HG02852 (cell line): ENCODE measurements around the gene CLTA.
"Not testable (repeated sequence)": the region's sequence is repeated elsewhere in the genome, so short reads cannot be mapped to it uniquely, and the experiment has no call there.

Source experiments
- ATAC-seq: cut with Tn5 transposase; IDR thresholded peaks from one replicate; pipeline ENCODE4 v1.9.1; 2021; ENCODE audit warnings: mild to moderate bottlenecking, moderate library complexity; ENCODE audit not compliant: unreplicated experiment

Gene CLTA

DNA sequence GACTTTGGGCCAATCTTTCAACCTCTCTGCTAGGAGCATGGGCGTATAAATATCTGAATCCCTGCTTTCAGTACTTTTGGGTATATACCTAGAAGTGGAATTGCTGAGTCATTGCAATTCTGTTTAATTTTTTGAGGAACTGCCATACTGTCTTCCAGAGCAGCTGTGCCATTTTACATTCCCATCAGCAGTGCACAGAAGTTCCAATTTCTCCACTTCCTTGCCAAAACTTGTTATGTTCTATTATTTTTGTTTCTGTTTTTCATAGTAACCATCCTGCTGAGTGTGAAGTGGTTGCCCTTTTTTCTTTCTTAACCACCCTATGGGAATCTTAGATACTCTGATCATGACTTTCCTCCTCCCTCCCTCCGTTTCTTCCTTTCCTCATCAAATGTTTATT lies 32.6 kb upstream of the CLTA start:
- no peak for ATAC-seq

DNA sequence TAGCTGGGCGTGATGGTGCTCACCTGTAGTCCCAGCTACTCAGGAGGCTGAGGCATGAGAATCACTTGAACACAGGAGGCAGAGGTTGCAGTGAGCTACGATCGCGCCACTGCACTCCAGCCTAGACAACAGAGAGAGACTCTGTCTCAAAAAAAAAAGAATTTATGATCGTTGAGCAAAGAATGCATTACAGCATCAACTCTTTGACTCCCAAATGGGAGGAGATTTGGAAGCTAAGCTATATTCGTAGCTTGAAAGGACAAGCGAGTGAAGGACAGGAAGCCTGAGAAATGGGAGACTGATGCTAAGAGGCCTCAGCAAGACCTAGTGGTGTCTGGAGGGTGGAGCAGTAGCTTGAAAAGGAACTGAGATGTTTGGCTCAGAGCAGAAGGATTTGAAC lies 31.8 kb upstream of the CLTA start:
- no peak for ATAC-seq

DNA sequence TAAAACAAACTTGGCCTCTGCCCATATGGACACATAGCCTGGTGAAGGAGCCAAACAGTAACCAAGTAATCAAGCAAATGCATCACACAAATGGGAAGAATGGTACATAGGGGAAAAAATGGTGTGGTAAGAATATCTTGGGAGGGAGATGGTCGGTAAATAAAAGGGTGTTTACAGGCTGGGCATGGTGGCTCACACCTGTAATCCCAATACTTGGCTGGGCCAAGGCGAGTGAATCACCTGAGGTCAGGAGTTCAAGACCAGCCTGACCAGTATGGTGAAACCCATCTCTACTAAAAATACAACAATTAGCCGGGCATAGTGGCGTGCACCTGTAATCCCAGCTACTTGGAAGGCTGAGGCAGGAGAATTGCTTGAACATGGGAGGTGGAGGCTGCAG lies 31.2 kb upstream of the CLTA start:
- ATAC-seq, result not testable (repeated sequence)

DNA sequence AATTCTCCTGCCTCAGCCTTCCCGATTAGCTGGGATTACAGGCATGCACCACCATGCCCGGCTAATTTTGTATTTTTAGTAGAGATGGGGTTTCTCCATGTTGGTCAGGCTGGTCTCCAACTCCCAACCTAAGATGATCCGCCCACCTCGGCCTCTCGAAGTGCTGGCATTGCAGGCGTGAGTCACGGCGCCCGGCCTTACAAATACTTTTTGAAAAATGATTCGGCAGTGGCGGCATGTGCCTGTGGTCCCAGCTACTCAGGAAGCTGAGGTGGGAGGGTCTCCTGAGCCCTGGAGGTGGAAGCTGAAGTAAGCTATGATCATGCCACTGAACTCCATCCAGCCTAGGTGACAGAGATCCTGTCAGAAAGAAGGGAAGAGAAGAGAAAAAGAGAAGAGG lies 30.6 kb upstream of the CLTA start:
- ATAC-seq, result not testable (repeated sequence)

DNA sequence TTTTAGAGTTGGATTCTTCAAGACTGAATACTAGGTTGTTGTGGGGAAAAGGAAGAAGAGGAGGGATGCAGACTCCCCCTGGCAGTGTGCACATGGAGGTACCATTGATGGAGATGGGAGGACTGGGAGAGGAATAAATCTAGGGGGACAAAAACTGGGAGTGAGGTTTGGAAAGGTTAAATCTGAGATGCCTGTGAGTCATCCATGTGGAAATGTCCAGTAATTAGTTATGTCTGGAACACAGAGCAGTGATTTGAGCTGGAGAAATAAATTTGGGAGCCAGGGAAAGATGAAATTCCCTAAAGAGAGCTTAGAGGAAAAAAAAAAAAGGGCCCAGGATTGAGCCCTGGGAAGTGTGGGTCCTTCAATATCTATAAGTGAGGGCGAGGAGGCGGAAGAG lies 29.5 kb upstream of the CLTA start:
- no peak for ATAC-seq

DNA sequence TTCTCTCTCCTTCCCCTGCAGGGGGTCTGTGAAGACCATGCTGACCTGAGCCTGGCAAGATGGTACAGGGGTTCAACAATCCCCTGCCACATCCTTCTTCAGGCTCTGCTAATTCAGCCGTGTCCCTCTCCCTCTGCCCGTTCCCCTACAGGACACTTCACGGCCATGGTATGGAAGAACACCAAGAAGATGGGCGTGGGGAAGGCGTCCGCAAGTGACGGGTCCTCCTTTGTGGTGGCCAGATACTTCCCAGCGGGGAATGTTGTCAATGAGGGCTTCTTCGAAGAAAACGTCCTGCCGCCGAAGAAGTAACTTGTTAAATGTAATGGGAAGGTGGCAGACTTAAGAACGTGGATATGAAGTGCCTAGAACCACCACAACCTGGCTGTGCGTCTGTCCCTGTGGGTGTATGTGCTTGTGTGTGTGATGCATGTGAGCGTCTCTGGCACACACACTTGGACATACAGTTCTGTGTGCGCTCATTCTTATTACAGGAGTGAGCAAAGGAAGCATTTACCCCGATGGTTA lies 28.4 kb upstream of the CLTA start:
- no peak for ATAC-seq

DNA sequence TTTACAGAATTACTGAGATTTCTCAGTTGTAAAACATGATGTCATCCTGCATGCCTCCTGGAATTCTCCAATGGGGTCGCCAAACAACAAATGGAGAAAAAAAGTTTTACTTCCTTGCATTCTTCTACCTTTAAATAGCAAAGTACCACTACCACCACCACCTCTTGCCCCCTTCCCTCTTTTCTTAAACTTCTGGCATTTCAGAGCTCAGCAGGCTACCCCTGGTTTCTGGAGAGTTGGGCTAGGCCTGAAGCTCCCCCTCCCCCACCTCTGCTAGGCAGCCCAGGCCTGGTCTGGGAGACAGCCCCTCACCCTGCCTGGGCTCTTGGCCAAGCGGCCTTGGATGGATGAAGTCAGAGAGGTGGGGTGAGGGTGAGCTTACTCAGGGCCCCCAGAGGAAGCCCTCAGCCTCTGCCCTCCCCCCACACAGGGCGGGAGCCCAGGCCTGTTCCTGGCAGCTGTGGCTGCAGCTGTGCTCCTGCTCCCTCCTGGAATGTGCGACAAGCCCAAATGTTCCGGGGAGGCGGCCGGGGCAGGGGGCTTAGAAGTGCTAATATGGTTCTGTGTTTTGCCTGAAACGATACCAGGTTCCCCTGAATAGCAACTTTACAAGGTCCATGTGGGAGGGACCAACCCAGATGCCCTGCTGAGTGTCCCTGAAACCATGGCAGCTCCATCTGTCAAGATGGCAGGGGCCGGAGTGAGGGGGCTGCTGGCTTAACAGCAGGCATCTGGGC lies 27.5 kb upstream of the CLTA start:
- ATAC-seq, result no peak

DNA sequence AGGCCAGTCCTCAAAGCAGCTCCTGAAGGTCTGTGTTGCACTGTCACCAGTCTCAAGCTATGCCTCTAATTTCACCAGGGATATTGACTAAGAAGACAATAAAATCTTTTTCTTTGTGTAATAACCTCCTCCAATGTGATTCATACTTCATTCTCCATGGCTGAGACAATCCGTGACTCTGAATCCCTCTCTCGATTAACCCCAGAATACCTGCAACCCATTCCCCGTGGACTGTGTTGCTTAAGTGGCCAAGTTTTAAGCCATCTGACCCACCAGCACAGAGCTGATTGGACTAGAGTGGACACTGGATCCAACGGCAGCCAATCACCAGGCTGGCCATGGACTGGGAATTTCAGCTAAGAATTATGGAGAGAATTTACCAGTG lies 26.9 kb upstream of the CLTA start:
- no peak for ATAC-seq

DNA sequence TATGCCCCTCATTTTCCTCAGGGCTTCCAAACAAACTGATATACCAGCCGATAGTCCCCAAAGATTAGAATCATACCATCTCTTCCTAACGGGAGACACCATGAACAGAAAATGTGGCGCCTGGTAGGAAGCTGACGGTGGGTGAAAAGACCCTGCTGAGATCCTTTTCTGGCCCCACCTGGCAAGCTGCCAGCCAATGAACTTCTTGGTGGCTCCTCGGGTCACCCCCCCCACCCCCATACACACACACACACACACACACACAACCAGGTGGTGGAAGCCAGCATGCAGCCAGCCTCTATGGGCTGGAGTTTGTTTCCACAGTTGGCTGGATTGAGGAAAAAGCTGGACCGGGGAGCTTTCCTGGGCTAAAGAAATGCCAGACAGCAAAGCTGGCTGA lies 26.3 kb upstream of the CLTA start:
- ATAC-seq, result no peak

DNA sequence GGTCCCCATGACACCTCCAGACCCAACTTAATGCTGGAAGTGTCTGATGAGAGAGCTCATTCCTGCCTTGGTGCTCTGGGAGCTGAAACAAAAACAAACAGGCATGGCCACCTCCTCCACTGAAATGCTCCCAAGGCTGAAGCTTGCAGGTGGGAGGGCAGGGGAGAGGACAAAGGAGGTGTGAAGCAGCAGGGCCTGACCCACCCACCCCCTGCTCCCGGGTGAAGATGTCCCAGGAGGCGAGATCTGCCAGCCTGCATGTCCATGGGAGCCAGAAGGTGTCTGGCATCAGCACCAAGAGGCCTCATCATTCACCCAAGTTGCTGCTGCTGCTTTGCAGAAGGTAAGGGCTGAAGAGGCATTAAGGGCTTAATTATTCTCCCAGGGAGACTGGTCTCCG lies 25.7 kb upstream of the CLTA start:
- no peak for ATAC-seq

DNA sequence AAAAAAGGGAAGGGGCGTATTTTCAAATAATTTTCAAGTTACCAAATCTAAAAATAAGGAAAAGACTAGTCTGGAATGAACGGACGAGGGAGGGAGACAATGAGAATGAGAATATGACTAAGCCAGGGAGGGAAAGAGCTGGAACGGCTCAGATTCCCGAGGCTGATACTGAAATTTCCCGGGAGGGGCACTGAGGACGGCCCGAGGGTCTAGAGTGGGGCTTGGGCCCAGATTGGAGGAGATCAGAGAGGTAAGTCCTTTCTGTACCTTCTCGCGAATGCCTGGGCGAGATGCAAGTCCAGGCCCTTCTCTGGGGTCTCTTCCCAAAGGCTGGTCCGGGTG lies 24.9 kb upstream of the CLTA start:
- no peak for ATAC-seq

DNA sequence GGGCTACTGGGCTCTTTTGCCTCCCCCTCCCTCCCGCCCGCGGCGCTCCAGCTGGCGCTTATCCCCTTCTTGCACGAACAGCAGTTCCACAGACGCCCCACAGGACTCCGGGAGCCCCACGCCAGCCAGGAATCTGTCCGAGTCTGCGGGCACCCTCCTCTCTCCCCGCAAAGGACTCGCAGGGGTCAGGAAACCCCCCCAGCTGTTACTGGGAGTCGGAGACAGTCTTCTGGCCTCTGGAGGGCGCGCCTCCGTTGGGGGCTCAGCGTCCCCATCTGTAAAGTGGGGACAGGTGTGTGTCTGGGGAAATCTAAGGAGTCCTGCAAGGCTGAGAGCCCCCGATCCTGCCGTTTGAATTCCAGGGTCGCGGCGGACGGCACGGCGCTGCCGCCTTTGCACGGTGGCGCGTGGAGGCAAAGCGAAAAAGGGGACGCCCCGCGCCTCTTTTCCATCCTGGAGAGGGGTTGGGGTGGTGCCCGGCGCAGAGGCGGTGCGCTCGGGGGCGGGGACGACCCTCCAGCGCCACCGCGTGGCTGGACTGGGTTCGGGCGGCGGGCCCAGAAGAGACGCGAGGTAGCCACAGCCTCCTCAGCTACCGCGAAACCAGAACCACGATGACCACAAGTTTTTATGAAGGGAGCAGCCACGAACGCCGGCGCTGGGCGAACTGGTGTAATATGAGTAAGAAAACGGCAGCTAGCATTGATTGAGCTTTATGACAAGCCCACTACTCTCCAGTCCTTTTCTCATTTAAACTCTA lies 24.4 kb upstream of the CLTA start:
- peak; percentile 89 for ATAC-seq

DNA sequence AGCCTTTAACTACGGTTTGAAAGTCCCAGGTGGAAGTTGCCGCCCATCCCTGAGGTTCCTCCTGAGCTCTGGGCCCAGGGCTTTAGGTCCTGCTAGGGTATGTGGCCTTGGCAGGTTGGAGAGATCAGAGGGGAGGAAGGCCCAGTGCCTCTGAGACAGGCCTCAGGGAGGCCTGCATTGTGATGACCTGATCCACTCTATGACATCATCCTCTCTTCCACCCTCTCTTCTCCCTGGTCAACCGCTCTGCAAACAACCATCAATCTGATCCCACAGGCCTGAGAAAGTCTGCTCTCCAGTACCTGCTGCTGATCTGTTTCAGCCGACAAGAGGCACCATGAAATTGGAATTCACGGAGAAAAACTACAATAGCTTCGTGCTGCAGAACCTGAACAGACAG lies 21.6 kb upstream of the CLTA start, which contains the start of gene CCIN:
Gene CCIN (plus strand): TSS at position 223 of the 400 bp plus-strand sequence. CDS start 115 bp downstream, at position 338.
- no peak for ATAC-seq

DNA sequence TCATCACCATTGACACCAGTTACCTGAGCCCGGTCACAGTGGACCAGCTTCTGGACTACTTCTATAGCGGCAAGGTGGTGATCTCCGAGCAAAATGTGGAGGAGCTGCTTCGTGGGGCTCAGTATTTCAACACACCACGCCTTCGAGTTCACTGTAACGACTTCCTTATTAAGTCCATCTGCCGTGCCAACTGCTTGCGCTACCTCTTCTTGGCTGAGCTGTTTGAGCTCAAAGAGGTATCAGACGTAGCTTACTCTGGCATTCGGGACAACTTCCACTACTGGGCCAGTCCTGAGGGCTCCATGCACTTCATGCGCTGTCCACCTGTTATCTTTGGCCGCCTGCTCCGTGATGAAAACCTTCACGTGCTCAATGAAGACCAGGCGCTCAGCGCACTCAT lies 21.0 kb upstream of the CLTA start:
- no peak for ATAC-seq

DNA sequence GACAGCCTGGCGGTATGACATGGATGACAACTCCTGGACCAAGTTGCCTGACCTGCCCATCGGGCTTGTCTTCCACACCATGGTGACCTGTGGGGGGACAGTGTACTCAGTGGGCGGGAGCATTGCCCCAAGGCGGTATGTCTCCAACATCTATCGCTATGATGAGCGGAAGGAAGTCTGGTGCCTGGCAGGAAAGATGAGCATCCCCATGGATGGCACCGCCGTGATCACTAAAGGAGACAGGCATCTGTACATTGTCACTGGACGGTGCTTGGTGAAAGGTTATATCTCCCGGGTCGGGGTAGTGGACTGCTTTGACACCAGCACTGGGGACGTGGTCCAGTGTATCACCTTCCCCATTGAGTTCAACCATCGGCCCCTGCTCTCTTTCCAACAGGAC lies 20.2 kb upstream of the CLTA start:
- no peak for ATAC-seq

DNA sequence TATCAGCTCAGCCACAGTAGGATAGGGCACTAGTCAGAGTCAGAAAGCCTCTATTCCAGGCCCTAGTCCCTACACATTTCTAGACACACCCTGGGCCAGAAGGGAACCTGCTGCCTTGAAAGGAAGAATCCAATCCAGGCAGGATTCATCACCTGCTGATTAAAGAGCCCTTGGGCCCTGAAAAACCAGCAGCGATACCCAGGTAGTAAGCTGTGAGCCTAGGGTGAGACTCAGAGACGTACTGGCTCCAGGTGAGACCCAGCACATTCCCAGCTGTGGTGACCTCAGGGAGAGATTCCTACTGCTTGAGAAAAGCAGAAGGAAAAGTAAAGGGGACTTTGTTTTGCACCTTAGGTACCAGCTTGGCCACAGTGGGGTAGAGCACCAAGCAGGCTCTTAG lies 16.9 kb upstream of the CLTA start:
- no peak for ATAC-seq

DNA sequence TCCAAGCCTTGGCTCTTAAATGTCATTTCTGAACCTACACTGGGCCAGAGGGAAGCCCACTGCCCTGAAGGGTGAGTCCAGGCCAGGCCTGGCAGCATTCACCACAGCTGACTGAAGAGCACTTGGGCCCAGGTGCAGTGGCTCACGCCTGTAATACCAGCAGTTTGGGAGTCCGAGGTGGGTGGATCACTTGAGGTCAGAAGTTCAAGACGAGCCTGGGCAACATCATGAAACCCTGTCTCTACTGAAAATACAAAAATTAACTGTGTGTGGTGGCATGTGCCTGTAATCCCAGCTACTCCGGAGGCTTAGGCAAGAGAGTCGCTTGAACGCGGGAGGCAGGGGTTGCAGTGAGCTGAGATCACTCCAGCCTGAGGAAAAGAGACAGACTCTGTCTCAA lies 16.4 kb upstream of the CLTA start:
- no peak for ATAC-seq

DNA sequence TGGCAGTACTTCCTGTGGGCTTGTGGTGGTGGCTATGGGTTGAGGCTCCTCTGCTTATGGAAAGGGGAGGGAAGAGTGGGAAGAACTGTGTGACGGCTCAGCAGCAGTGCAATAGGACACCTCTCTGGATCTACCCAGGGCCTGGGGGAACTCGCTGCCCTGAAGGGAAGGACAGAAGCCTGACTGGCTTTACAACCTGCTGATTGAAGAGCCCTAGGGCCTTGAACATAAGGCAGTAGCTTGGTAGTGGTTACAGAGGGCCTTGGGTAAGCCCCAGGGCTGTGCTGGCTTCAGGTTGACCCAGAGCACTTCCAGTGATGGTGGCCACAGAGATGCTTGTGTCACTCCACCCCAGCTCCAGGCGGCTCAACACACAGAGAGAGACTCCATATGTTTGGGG lies 16.0 kb upstream of the CLTA start:
- no peak for ATAC-seq

DNA sequence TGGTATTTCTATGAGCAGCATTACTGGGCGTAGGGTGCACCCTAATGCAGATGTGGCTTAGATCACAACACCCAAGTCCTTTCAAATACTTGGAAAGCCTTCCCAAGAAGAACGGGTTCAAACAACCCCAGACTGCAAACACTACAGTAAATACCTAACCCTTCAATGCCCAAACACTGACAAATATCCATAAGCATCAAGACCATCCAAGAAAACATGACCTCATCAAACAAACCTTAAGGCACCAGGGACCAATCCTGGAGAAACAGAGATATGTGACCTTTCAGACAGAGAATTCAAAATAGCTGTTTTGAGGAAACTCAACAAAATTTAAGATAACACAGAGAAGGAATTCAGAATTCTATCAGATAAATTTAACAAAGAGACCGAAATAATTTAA lies 15.5 kb upstream of the CLTA start:
- ATAC-seq, result not testable (repeated sequence)

DNA sequence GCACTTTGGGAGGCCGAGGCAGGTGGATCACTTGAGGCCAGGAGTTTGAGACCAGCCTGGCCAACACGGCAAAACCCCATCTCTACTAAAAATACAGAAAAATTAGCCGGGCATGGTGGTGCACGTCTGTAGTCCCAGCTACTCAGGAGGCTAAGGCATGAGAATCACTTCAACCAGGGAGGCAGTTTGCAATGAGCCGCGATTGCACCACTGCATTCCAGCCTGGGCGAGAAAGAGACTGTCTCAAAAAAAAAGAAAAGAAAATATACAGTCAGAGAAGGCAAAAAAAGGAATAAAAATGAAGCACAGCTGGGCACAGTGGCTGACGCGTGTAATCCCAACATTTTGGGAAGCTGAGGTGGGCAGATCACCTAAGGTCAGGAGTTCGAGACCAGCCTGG lies 14.2 kb upstream of the CLTA start:
- ATAC-seq, result not testable (repeated sequence)

DNA sequence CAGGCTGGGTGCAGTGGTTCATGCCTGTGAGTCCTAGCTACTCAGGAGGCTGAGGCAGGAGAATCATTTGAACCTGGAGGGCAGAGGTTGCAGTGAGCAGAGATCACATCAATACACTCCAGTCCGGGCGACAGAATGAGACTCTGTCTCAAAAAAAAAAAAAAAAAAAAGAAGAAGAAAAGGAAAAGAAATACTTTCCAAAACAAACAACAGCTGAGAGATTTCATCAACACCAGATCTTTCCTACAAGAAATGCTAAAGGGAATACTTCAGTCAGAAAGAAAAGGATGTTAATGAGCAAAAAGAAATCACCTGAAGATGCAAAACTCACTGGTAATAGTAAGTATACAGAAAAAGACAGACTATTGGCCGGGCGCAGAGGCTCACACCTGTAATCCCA lies 13.2 kb upstream of the CLTA start:
- no peak for ATAC-seq

DNA sequence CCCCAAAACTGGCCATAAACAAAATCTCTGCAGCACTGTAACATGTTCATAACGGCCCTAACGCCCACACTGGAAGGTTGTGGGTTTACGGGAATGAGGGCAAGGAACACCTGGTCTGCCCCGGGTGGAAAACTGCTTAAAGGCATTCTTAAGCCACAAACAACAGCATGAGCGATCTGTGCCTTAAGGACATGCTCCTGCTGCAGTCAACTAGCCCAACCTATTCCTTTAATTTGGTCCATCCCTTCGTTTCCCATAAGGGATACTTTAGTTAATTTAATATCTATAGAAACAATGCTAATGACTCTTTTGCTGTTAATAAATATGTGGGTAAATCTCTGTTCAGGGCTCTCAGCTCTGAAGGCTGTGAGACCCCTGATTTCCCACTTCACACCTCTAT lies 10.5 kb upstream of the CLTA start:
- ATAC-seq, result not testable (repeated sequence)
